ENCODE measurements around the gene CDKAL1. TPM values are rescaled to one million over a fixed set of nuclear protein-coding genes. Genes with fewer than 3 reads are reported as not detected.

CDKAL1 gene
- total RNA-seq, 4 donors from 2014 or later = 24.7 to 32.8 (median 29.8) TPM

- WGBS, 2 donors = 75 to 94% methylated on average over 2 of the region's 2 CpGs
These were observed 131.0 kb downstream of the CDKAL1 start for GRCh38 chr6:20665290-20665689.

GRCh38 chr6:20669571-20670314 lies 135.5 kb downstream of the CDKAL1 start:
- TF ChIP-seq POLR2A (IDR thresholded peaks at IDR 0.05) = no peak
- no peak for TF ChIP-seq CTCF (IDR thresholded peaks at IDR 0.05)

More at GRCh38 chr6:20665290-20665689, 131.0 kb downstream of the CDKAL1 start:
- H3K4me1 ChIP-seq = peaks cover 7 to 12% of the 10 kb centered on the region in 2 donors
- H3K27me3 ChIP-seq = no peaks in the 10 kb centered on the region
- H3K9me3 ChIP-seq = no peaks in the 10 kb centered on the region
- intact Hi-C loops (cut with DNase I) = no loop called here
- H3K27ac ChIP-seq = no peak overlapping the region
- TF ChIP-seq CTCF (IDR thresholded peaks at IDR 0.05) (no peak), POLR2A (IDR thresholded peaks at IDR 0.05) (no peak)
- H3K36me3 ChIP-seq = no peaks in the 10 kb centered on the region
- DNase-seq = no peak
- no peak overlapping the region for H3K4me3 ChIP-seq (replicated peaks in 1 of 3)

GRCh38 chr6:20670750-20671149 lies 136.5 kb downstream of the CDKAL1 start:
- DNase-seq = no peak
- Histone ChIP-seq H3K4me1 (no peaks in the 10 kb centered on the region), H3K4me3 (replicated peaks in 1 of 3) (no peak overlapping the region), H3K27me3 (no peaks in the 10 kb centered on the region), H3K27ac (no peak overlapping the region), H3K36me3 (no peaks in the 10 kb centered on the region), H3K9me3 (no peaks in the 10 kb centered on the region)
- WGBS, 2 donors = 98 to 100% methylated on average over 2 of the region's 2 CpGs
- TF ChIP-seq CTCF (IDR thresholded peaks at IDR 0.05) = no peak
- no peak for TF ChIP-seq POLR2A (IDR thresholded peaks at IDR 0.05)
- intact Hi-C loops (cut with DNase I) = no loop called here

More at GRCh38 chr6:20669571-20670314, 135.5 kb downstream of the CDKAL1 start:
- no peak overlapping the region for H3K27ac ChIP-seq
- no peaks in the 10 kb centered on the region for H3K36me3 ChIP-seq
- no peaks in the 10 kb centered on the region for H3K4me1 ChIP-seq
- DNase-seq = no peak
- WGBS, 2 donors = 88 to 94% methylated on average over 6 of the region's 6 CpGs
- intact Hi-C loops (cut with DNase I) = no loop called here
- no peaks in the 10 kb centered on the region for H3K27me3 ChIP-seq
- no peaks in the 10 kb centered on the region for H3K9me3 ChIP-seq
- H3K4me3 ChIP-seq (replicated peaks in 1 of 3) = no peak overlapping the region

- Histone ChIP-seq H3K9me3 (no peaks in the 10 kb centered on the region), H3K4me1 (no peaks in the 10 kb centered on the region), H3K27me3 (no peaks in the 10 kb centered on the region), H3K4me3 (replicated peaks in 1 of 3) (no peak overlapping the region), H3K27ac (no peak overlapping the region), H3K36me3 (no peaks in the 10 kb centered on the region)
- no peak for DNase-seq
- WGBS, 2 donors = 90 to 93% methylated on average over 2 of the region's 2 CpGs
- intact Hi-C loops (cut with DNase I) = no loop called here
- TF ChIP-seq CTCF (IDR thresholded peaks at IDR 0.05) (no peak), POLR2A (IDR thresholded peaks at IDR 0.05) (no peak)
These were observed 137.8 kb downstream of the CDKAL1 start for GRCh38 chr6:20672038-20672437.

GRCh38 chr6:20673458-20673857 lies 139.2 kb downstream of the CDKAL1 start:
- no peak overlapping the region for H3K27ac ChIP-seq
- DNase-seq = no peak
- no peaks in the 10 kb centered on the region for H3K9me3 ChIP-seq
- H3K4me3 ChIP-seq (replicated peaks in 1 of 3) = no peak overlapping the region
- intact Hi-C loops (cut with DNase I) = no loop called here
- WGBS, 2 donors = 97% methylated on average over 4 of the region's 4 CpGs
- no peaks in the 10 kb centered on the region for H3K4me1 ChIP-seq
- TF ChIP-seq CTCF (IDR thresholded peaks at IDR 0.05) (no peak), POLR2A (IDR thresholded peaks at IDR 0.05) (no peak)
- H3K36me3 ChIP-seq = no peaks in the 10 kb centered on the region
- H3K27me3 ChIP-seq = no peaks in the 10 kb centered on the region
